CD14-positive monocyte (primary cell): Measurements from ENCODE around the gene NARF. TPM values are rescaled to one million over a fixed set of nuclear protein-coding genes. Genes with fewer than 3 reads are reported as not detected.

Experiments used
- DNase-seq, 3 donors: peaks; one replicate each; pipeline ENCODE4 v3.0.0-alpha.2; 2011 to 2022
- H2AFZ ChIP-seq: 2 replicates; pipeline ENCODE4 v1.6.0; 2012; ENCODE audit warnings: mild to moderate bottlenecking, low read depth, low read length, inconsistent platforms; ENCODE audit not compliant: insufficient read depth, poor library complexity, severe bottlenecking
- H3K27ac ChIP-seq, 2 donors: 1 replicate in 1 of 2; 2 replicates in 1 of 2; pipeline ENCODE4 v1.5.1; 2012 to 2013; ENCODE audit warnings: low read length in 2 of 2, control low read depth in 1 of 2, inconsistent platforms in 1 of 2, low read depth in 1 of 2, mild to moderate bottlenecking in 1 of 2
- H3K27me3 ChIP-seq, 2 donors: one replicate each; pipeline versions ENCODE4 v1.6.0 to v1.6.1; 2011 to 2013; ENCODE audit warnings: low read length in 2 of 2; ENCODE audit not compliant: control insufficient read depth in 2 of 2, insufficient read depth in 2 of 2
- H3K36me3 ChIP-seq, 2 donors: replicated peaks in 1 of 2; 1 replicate in 1 of 2; 2 replicates in 1 of 2; pipeline versions ENCODE4 v1.5.1 to v1.6.1; 2012 to 2013; ENCODE audit warnings: low read length in 2 of 2, control low read depth in 1 of 2, inconsistent platforms in 1 of 2, mild to moderate bottlenecking in 1 of 2; ENCODE audit not compliant: insufficient read depth in 2 of 2, control insufficient read depth in 1 of 2
- H3K4me1 ChIP-seq, 2 donors: 1 replicate in 1 of 2; 2 replicates in 1 of 2; pipeline versions ENCODE4 v1.5.1 to v1.6.1; 2012 to 2013; ENCODE audit warnings: low read length in 2 of 2, control low read depth in 1 of 2, inconsistent platforms in 1 of 2, mild to moderate bottlenecking in 1 of 2, moderate library complexity in 1 of 2; ENCODE audit not compliant: insufficient read depth in 2 of 2, control insufficient read depth in 1 of 2
- H3K4me2 ChIP-seq: replicated peaks from 2 replicates; pipeline ENCODE3; 2012; ENCODE audit warnings: low read length, moderate library complexity, mild to moderate bottlenecking; ENCODE audit not compliant: poor library complexity, severe bottlenecking; ENCODE audit errors: extremely low read depth
- H3K4me3 ChIP-seq, 3 experiments: fragments of 200-600 bp in 1 of 3; sonication (generic) in 1 of 3; replicated peaks in 1 of 3; 1 replicate in 2 of 3; 2 replicates in 1 of 3; pipeline ENCODE4 v1.5.1; 2011 to 2013; ENCODE audit warnings: low read length in 3 of 3, mild to moderate bottlenecking in 3 of 3, control low read depth in 2 of 3, low read depth in 2 of 3, inconsistent platforms in 1 of 3, moderate library complexity in 1 of 3
- H3K79me2 ChIP-seq: 2 replicates; pipeline ENCODE4 v1.6.0; 2012; ENCODE audit warnings: mild to moderate bottlenecking, control low read depth, inconsistent platforms, low read length, moderate library complexity; ENCODE audit not compliant: insufficient read depth
- H3K9ac ChIP-seq: 2 replicates; pipeline ENCODE4 v1.6.0; 2017; ENCODE audit warnings: low read length, mild to moderate bottlenecking; ENCODE audit not compliant: insufficient read depth, poor library complexity, severe bottlenecking
- H3K9me3 ChIP-seq, 2 donors: replicated peaks in 1 of 2; 1 replicate in 1 of 2; 2 replicates in 1 of 2; pipeline versions ENCODE4 v1.5.1 to v1.6.1; 2012 to 2013; ENCODE audit warnings: low read length in 2 of 2, control low read depth in 1 of 2; ENCODE audit not compliant: control insufficient read depth in 1 of 2, insufficient read depth in 1 of 2
- H4K20me1 ChIP-seq: 2 replicates; pipeline ENCODE4 v1.6.0; 2012; ENCODE audit warnings: mild to moderate bottlenecking, low read length, control low read depth, moderate library complexity; ENCODE audit not compliant: insufficient read depth
- H3K27ac Mint-ChIP-seq, 7 donors: one replicate each; pipeline ENCODE4 v1.8.0; 2020; ENCODE audit warnings: mild to moderate bottlenecking in 7 of 7, mixed read lengths in 7 of 7, moderate library complexity in 6 of 7, inconsistent platforms in 2 of 7
- H3K27me3 Mint-ChIP-seq, 3 donors: one replicate each; pipeline ENCODE4 v1.8.0; 2021 to 2022; ENCODE audit warnings: low read depth in 3 of 3, mild to moderate bottlenecking in 3 of 3, mixed read lengths in 3 of 3, moderate library complexity in 3 of 3, inconsistent platforms in 1 of 3
- H3K36me3 Mint-ChIP-seq, 2 donors: one replicate each; pipeline ENCODE4 v1.8.0; 2020; ENCODE audit warnings: mixed read lengths in 2 of 2, inconsistent platforms in 1 of 2, mild to moderate bottlenecking in 1 of 2
- H3K4me1 Mint-ChIP-seq: one replicate; pipeline ENCODE4 v1.8.0; 2020; ENCODE audit warnings: mild to moderate bottlenecking, mixed read lengths
- H3K4me3 Mint-ChIP-seq, 2 donors: one replicate each; pipeline ENCODE4 v1.8.0; 2020; ENCODE audit warnings: mild to moderate bottlenecking in 2 of 2, mixed read lengths in 2 of 2, moderate library complexity in 1 of 2
- H3K9me3 Mint-ChIP-seq, 7 donors: one replicate each; pipeline ENCODE4 v1.8.0; 2020 to 2022; ENCODE audit warnings: mixed read lengths in 7 of 7, mild to moderate bottlenecking in 6 of 7, moderate library complexity in 6 of 7, inconsistent platforms in 2 of 7
- WGBS: methylation state at CpG from one replicate; pipeline ENCODE4 v1.1.5; 2013; ENCODE audit warnings: missing lambda C conversion rate; ENCODE audit not compliant: insufficient coverage; 5-methylcytosine and 5-hydroxymethylcytosine counted together
- intact Hi-C, 2 donors: fragments of 100-400 bp; cut with micrococcal nuclease; formaldehyde crosslinking; loops; one replicate each; pipeline versions ENCODE4 v1.15.0 to v1.15.1; 2023
- polyA plus RNA-seq, 3 donors: library from polyadenylated mRNA; depleted of rRNA in 1 of 3; unstranded in 2 of 3; stranded (reverse) in 1 of 3; fragments of 300-500 nt in 2 of 3; fragments of >200 nt in 1 of 3; fragmentation: Illumina TruSeq in 2 of 3; gene quantifications; 1 replicate in 2 of 3; 2 replicates in 1 of 3; pipeline ENCODE4 v1.2.3, GENCODE V29; 2012 to 2021
- TF ChIP-seq, protein P1 (sequence below): fragments of 200-600 bp; IDR thresholded peaks from one replicate; pipeline ENCODE4 v1.8.0; 2022; ENCODE audit warnings: antibody characterized with exemption, mild to moderate bottlenecking

The NARF gene
- polyA plus RNA-seq, 3 donors, result 91.2 to 101 (median 100) TPM

GRCh38 chr17:82457073-82457928 lies 1.2 kb upstream of the NARF start:
- Histone ChIP-seq H3K79me2 (peaks cover 26% of the 10 kb centered on the region), H3K27me3 (no peaks in the 10 kb centered on the region), H3K9me3 (no peaks in the 10 kb centered on the region), H3K36me3 (peaks cover 18 to 24% of the 10 kb centered on the region in 2 donors), H3K4me2 (peak overlapping the region; percentile 96), H3K4me3 (peak overlapping the region; percentile 78 to 89 (median 86)), H2AFZ (peak overlapping the region; percentile 69), H3K4me1 (peaks cover 30 to 38% of the 10 kb centered on the region in 2 donors), H3K9ac (peak overlapping the region; percentile 99), H4K20me1 (peaks cover 15% of the 10 kb centered on the region), H3K27ac (peak overlapping the region; percentile 95 to 99)
- H3K27ac Mint-ChIP-seq, result peak overlapping the region; percentile 97 to 99 (median 99)
- H3K9me3 Mint-ChIP-seq, result peaks cover 0 to 6% (median 2%) of the 10 kb centered on the region in 7 donors
- peak; percentile 57 to 63 (median 59) for DNase-seq
- H3K4me3 Mint-ChIP-seq, result peak overlapping the region; percentile 88 to 93
- TF ChIP-seq, protein P1, sequence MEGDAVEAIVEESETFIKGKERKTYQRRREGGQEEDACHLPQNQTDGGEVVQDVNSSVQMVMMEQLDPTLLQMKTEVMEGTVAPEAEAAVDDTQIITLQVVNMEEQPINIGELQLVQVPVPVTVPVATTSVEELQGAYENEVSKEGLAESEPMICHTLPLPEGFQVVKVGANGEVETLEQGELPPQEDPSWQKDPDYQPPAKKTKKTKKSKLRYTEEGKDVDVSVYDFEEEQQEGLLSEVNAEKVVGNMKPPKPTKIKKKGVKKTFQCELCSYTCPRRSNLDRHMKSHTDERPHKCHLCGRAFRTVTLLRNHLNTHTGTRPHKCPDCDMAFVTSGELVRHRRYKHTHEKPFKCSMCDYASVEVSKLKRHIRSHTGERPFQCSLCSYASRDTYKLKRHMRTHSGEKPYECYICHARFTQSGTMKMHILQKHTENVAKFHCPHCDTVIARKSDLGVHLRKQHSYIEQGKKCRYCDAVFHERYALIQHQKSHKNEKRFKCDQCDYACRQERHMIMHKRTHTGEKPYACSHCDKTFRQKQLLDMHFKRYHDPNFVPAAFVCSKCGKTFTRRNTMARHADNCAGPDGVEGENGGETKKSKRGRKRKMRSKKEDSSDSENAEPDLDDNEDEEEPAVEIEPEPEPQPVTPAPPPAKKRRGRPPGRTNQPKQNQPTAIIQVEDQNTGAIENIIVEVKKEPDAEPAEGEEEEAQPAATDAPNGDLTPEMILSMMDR, result no peak
- H3K4me1 Mint-ChIP-seq, result peaks cover 28% of the 10 kb centered on the region
- peaks cover 21 to 27% of the 10 kb centered on the region in 2 donors for H3K36me3 Mint-ChIP-seq
- WGBS, result 38% methylated on average over 7 of the region's 10 CpGs
- peaks cover 0 to 1% (median 0%) of the 10 kb centered on the region in 3 donors for H3K27me3 Mint-ChIP-seq
- intact Hi-C loops, result loop anchor here in 1 of 2 donors (10.0 kb wide), 3 partner anchors 162 to 422 kb away; partner anchors contain the start of genes DCXR, RAB40B and RAC3

DNA sequence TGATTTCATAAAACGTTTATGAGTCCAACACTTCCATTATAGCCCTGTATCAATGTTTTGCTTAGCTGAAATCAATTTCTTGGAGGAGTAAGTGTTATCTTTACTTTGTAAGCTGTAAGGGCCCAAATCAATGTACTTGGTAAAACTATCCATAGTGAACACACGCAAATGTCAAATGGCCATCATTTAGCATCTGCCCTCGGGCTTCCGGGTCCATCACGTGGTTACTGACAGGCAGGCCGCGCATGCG lies 687 bp upstream of the NARF start:
- Histone ChIP-seq H3K36me3 (peaks cover 23 to 30% of the 10 kb centered on the region in 2 donors), H3K9ac (peak overlapping the region; percentile 99), H3K27ac (peak overlapping the region; percentile 95 to 99), H3K4me1 (peaks cover 30 to 36% of the 10 kb centered on the region in 2 donors), H3K4me2 (peak overlapping the region; percentile 96), H3K79me2 (peaks cover 26% of the 10 kb centered on the region), H3K27me3 (no peaks in the 10 kb centered on the region), H4K20me1 (peaks cover 20% of the 10 kb centered on the region), H3K4me3 (peak overlapping the region; percentile 78 to 89 (median 86)), H3K9me3 (no peaks in the 10 kb centered on the region), H2AFZ (peak overlapping the region; percentile 69)
- Mint-ChIP-seq H3K9me3 (peaks cover 0 to 6% (median 2%) of the 10 kb centered on the region in 7 donors), H3K27ac (peak overlapping the region; percentile 97 to 99 (median 99)), H3K4me3 (peak overlapping the region; percentile 88 to 93), H3K27me3 (peaks cover 0 to 1% (median 0%) of the 10 kb centered on the region in 3 donors), H3K36me3 (peaks cover 26 to 33% of the 10 kb centered on the region in 2 donors), H3K4me1 (peaks cover 27% of the 10 kb centered on the region)
- intact Hi-C loops, result loop anchor here in 1 of 2 donors (1.0 to 10.0 kb wide), 4 partner anchors 8 to 423 kb away; partner anchors contain the start of genes CYBC1, DCXR, RAB40B and RAC3
- DNase-seq, result peak in 2 of 3 donors; percentile 94 to 97
- 0% methylated on average over 7 of the region's 8 CpGs for WGBS
- TF ChIP-seq, protein P1, result no peak
